Measurements from ENCODE around the gene FAM184A.
A peak's percentile ranks its signal among the peaks of the same experiment; 100 is the strongest.

The FAM184A gene

GRCh38 chr6:118945217-118945616 is 133.2 kb downstream of the FAM184A start:
- no peak for TF ChIP-seq CTCF (IDR thresholded peaks at IDR 0.05; ENCODE audit: insufficient read depth, missing control alignments)
- FAIRE-seq = no peak
- DNase-seq (ENCODE audit: insufficient read length, low spot score) = no peak

- DNase-seq (ENCODE audit: insufficient read length, low spot score) = no peak
- no peak for FAIRE-seq
- TF ChIP-seq CTCF (IDR thresholded peaks at IDR 0.05; ENCODE audit: insufficient read depth, missing control alignments) = no peak
Observed at GRCh38 chr6:118940770-118941169, 137.7 kb downstream of the FAM184A start.

DNA sequence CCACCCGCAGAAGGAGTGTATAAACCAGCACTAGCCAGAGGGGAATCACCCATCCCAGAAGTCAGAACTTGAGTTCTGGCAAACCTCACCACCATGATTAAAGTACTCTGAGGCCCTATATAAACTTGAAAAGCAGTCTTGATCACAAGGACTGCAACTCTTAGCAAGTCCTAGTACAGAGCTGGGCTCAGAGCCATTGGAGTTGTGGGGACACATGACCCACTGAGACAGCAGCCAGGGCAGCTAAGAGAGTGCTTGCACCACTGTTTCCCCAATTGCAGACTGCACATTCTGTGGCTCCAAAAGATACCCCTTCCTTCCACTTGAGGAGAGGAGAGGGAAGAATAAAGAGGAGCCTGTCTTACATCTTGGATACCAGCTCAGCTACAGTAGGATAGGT is 138.8 kb downstream of the FAM184A start:
- DNase-seq (ENCODE audit: insufficient read length, low spot score) (no peak), FAIRE-seq (no peak)
- TF ChIP-seq CTCF (IDR thresholded peaks at IDR 0.05; ENCODE audit: insufficient read depth, missing control alignments) = no peak

GRCh38 chr6:118935978-118936703 is 142.3 kb downstream of the FAM184A start:
- no peak for FAIRE-seq
- no peak for DNase-seq (ENCODE audit: insufficient read length, low spot score)
- TF ChIP-seq CTCF (IDR thresholded peaks at IDR 0.05; ENCODE audit: insufficient read depth, missing control alignments) = no peak

GRCh38 chr6:118935331-118935668 is 143.2 kb downstream of the FAM184A start:
- DNase-seq (ENCODE audit: insufficient read length, low spot score) (no peak), FAIRE-seq (no peak)
- no peak for TF ChIP-seq CTCF (IDR thresholded peaks at IDR 0.05; ENCODE audit: insufficient read depth, missing control alignments)

GRCh38 chr6:118934461-118935330 is 143.8 kb downstream of the FAM184A start, which contains the start of gene MCM9:
Gene MCM9 (minus strand): TSS chr6:118935159. CDS start chr6:118931723, 3,436 bp downstream.
- DNase-seq (ENCODE audit: insufficient read length, low spot score) (peak; percentile 63), FAIRE-seq (no peak)
- TF ChIP-seq CTCF (IDR thresholded peaks at IDR 0.05; ENCODE audit: insufficient read depth, missing control alignments) = no peak
